PC-3 (cell line): ENCODE measurements around the gene TSNAXIP1.

ENCODE experiments used
- EZH2 ChIP-seq: fragments of 300-600 bp; sonication (generic); IDR thresholded peaks from one replicate; pipeline ENCODE4 v1.6.1; 2017; ENCODE audit warnings: antibody characterized with exemption, mild to moderate bottlenecking, low read length; ENCODE audit not compliant: unreplicated experiment
- EZH2phosphoT487 ChIP-seq: fragments of 300-600 bp; sonication (generic); IDR thresholded peaks from 2 replicates; pipeline ENCODE4 v1.6.1; 2018; ENCODE audit warnings: mild to moderate bottlenecking, antibody characterized with exemption, low read length, borderline replicate concordance
- TF ChIP-seq, protein P1 (sequence below): fragments of 300-600 bp; sonication (generic); conservative IDR thresholded peaks from 2 replicates; pipeline ENCODE4 v1.5.1; 2017; ENCODE audit warnings: antibody characterized with exemption, low read depth, mild to moderate bottlenecking, low read length

- no peak for TF ChIP-seq EZH2
- TF ChIP-seq, protein P1, sequence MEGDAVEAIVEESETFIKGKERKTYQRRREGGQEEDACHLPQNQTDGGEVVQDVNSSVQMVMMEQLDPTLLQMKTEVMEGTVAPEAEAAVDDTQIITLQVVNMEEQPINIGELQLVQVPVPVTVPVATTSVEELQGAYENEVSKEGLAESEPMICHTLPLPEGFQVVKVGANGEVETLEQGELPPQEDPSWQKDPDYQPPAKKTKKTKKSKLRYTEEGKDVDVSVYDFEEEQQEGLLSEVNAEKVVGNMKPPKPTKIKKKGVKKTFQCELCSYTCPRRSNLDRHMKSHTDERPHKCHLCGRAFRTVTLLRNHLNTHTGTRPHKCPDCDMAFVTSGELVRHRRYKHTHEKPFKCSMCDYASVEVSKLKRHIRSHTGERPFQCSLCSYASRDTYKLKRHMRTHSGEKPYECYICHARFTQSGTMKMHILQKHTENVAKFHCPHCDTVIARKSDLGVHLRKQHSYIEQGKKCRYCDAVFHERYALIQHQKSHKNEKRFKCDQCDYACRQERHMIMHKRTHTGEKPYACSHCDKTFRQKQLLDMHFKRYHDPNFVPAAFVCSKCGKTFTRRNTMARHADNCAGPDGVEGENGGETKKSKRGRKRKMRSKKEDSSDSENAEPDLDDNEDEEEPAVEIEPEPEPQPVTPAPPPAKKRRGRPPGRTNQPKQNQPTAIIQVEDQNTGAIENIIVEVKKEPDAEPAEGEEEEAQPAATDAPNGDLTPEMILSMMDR: no peak
- no peak for TF ChIP-seq EZH2phosphoT487
Measured at GRCh38 chr16:67844497-67844896, 37.8 kb downstream of the TSNAXIP1 start.
